ENCODE results near the gene MYRIP.

GRCh38 chr3:39910826-39911464 is 101.5 kb downstream of the MYRIP start:
- TF ChIP-seq EZH2 (IDR thresholded peaks at IDR 0.05; ENCODE audit: borderline replicate concordance, low read length) (no peak), CTCF (conservative IDR thresholded peaks at IDR 0.05 in 1 of 2, IDR thresholded peaks at IDR 0.05 in 1 of 2; ENCODE audit: extremely low read depth in 1 of 2, insufficient read depth in 1 of 2, low read depth in 1 of 2, low read length in 2 of 2) (no peak)
